ENCODE results near the gene ILF3. TPM values are rescaled to one million over a fixed set of nuclear protein-coding genes. Genes with fewer than 3 reads are reported as not detected.

ILF3 gene
- total and polyA plus RNA-seq, 10 of the 15 experiments (the other 5 are each of a cell fraction or from before 2014, with no cell fraction given) = 28.1 to 383 (median 176) TPM

- FAIRE-seq = no peak
- POLR2A ChIA-PET = no interaction called here
- no peaks in the 10 kb centered on the region for H3K4me1 ChIP-seq (ENCODE audit: control insufficient read depth, insufficient read depth, low read length)
- TF ChIP-seq, protein P1, sequence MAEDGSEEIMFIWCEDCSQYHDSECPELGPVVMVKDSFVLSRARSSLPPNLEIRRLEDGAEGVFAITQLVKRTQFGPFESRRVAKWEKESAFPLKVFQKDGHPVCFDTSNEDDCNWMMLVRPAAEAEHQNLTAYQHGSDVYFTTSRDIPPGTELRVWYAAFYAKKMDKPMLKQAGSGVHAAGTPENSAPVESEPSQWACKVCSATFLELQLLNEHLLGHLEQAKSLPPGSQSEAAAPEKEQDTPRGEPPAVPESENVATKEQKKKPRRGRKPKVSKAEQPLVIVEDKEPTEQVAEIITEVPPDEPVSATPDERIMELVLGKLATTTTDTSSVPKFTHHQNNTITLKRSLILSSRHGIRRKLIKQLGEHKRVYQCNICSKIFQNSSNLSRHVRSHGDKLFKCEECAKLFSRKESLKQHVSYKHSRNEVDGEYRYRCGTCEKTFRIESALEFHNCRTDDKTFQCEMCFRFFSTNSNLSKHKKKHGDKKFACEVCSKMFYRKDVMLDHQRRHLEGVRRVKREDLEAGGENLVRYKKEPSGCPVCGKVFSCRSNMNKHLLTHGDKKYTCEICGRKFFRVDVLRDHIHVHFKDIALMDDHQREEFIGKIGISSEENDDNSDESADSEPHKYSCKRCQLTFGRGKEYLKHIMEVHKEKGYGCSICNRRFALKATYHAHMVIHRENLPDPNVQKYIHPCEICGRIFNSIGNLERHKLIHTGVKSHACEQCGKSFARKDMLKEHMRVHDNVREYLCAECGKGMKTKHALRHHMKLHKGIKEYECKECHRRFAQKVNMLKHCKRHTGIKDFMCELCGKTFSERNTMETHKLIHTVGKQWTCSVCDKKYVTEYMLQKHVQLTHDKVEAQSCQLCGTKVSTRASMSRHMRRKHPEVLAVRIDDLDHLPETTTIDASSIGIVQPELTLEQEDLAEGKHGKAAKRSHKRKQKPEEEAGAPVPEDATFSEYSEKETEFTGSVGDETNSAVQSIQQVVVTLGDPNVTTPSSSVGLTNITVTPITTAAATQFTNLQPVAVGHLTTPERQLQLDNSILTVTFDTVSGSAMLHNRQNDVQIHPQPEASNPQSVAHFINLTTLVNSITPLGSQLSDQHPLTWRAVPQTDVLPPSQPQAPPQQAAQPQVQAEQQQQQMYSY (CRISPR knock-in tag; IDR thresholded peaks at IDR 0.05) = no peak
- TF ChIP-seq ZNF592 (IDR thresholded peaks at IDR 0.05) = no peak
- TF ChIP-seq IRF5 (IDR thresholded peaks at IDR 0.05; ENCODE audit: borderline replicate concordance) = no peak
- TF ChIP-seq USF1 (IDR thresholded peaks at IDR 0.05; ENCODE audit: borderline replicate concordance, extremely low read length, insufficient read depth, low read depth, low read length) = no peak
- TF ChIP-seq SIN3A (IDR thresholded peaks at IDR 0.05; ENCODE audit: low read depth, low read length) = no peak
- WGBS (ENCODE audit: insufficient coverage, insufficient replicate concordance, low lambda C conversion rate, missing lambda C conversion rate) = 95% methylated on average over 21 of the region's 23 CpGs
- ATAC-seq = no peak
- no peak for DNase-seq (ENCODE audit: low read depth, low spot score)
- no peak overlapping the region for H3K9ac ChIP-seq (ENCODE audit: control insufficient read depth, insufficient read depth, low read length)
- BruUV-seq (replicated peaks) = no TSS peak
- CTCF ChIA-PET = no interaction called here
- H3K4me3 ChIP-seq = no peak overlapping the region
- in situ Hi-C loops (cut with MboI) (no loop called here), intact Hi-C loops (cut with micrococcal nuclease; ENCODE audit: unreplicated experiment) (loop anchor here (10.0 kb wide), 1 partner anchor 382 kb away; no protein-coding TSS in a partner anchor)
- no peaks in the 10 kb centered on the region for H3K27me3 ChIP-seq (replicated peaks in 1 of 2; ENCODE audit: control insufficient read depth in 2 of 2, insufficient read depth in 2 of 2, low read length in 1 of 2)
- SMC1A ChIA-PET (ENCODE audit: uncharacterized antibody, unreplicated experiment) = no interaction called here
- no peaks in the 10 kb centered on the region for H3K79me2 ChIP-seq (ENCODE audit: control insufficient read depth, insufficient read depth, low read length)
- no peaks in the 10 kb centered on the region for H4K20me1 ChIP-seq (ENCODE audit: control insufficient read depth, insufficient read depth)
- no peak overlapping the region for H3K27ac ChIP-seq (ENCODE audit: control insufficient read depth, insufficient read depth)
- no peak overlapping the region for H2AFZ ChIP-seq (ENCODE audit: control insufficient read depth, low read depth, low read length)
- peaks cover 0 to 2% of the 10 kb centered on the region in 2 experiments; a peak in 1 of 4 replicates for H3K36me3 ChIP-seq (ENCODE audit: control insufficient read depth in 2 of 2, insufficient read depth in 2 of 2, low read length in 1 of 2)
- H3K4me2 ChIP-seq (ENCODE audit: control insufficient read depth, insufficient read depth) = no peak overlapping the region
- no peaks in the 10 kb centered on the region for H3K9me3 ChIP-seq (replicated peaks; ENCODE audit: control insufficient read depth, insufficient read depth, low read length)
- RAD21 ChIA-PET (ENCODE audit: unreplicated experiment) = no interaction called here
Measured at GRCh38 chr19:10712754-10713153, 58.6 kb downstream of the ILF3 start.
